GM13977 (cell line): ENCODE measurements around the gene CASZ1.

ENCODE experiments used
- DNase-seq: peaks from one replicate; pipeline ENCODE4 v3.0.0; 2012; ENCODE audit warnings: low spot score
- in situ Hi-C: fragments of 300-500 bp; cut with MboI; formaldehyde crosslinking; loops from one replicate; pipeline ENCODE4 v1.12.0; 2022; ENCODE audit warnings: low sequenced_read_pairs, low pct_unique_long_range_greater_than_20kb, mixed read lengths, inconsistent platforms; ENCODE audit not compliant: unreplicated experiment
- TF ChIP-seq, protein P1 (sequence below): IDR thresholded peaks from 2 replicates; pipeline ENCODE4 v1.5.1; 2012; ENCODE audit warnings: mild to moderate bottlenecking, control low read depth; ENCODE audit not compliant: insufficient read depth; ENCODE audit errors: extremely low read depth, missing control alignments

CASZ1 gene

DNA sequence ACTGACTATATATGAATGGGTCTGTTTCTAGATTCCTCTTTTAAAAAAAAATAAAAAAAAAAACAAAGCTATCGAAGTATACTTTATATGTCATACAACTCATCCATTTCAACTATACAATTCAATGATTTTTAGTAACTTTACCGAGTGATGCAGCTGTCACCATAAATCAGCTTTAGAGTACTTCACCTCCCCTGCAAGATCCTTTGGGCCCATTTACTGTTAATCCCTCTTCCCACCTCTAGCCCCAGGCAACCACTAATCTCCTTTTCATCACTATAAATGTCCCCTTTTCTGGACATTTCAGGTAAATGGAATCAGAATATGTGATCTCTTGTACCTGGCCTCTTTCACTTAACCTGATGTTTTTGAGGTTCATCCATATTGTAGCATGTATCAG lies 187.8 kb downstream of the CASZ1 start:
- in situ Hi-C loops: no loop called here
- DNase-seq: no peak

DNA sequence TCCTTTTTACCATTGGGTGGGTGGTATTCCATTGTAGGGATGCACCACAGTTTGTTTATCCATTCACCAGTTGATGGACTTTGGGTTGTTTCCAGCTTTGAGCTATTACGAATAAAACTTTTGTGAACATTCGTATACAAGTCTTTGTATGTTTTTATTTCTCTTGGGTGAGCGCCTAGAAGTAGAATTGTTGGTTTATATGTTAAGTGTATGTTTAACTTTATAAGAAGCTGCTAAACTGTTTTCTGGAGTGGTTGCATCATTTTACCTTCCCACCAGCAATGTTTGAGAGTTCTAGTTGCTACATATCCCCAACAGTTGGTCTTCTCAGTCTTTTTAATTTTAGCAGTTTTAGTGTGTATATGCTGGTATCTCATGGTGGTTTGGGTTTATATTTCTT lies 189.2 kb downstream of the CASZ1 start:
- TF ChIP-seq, protein P1, sequence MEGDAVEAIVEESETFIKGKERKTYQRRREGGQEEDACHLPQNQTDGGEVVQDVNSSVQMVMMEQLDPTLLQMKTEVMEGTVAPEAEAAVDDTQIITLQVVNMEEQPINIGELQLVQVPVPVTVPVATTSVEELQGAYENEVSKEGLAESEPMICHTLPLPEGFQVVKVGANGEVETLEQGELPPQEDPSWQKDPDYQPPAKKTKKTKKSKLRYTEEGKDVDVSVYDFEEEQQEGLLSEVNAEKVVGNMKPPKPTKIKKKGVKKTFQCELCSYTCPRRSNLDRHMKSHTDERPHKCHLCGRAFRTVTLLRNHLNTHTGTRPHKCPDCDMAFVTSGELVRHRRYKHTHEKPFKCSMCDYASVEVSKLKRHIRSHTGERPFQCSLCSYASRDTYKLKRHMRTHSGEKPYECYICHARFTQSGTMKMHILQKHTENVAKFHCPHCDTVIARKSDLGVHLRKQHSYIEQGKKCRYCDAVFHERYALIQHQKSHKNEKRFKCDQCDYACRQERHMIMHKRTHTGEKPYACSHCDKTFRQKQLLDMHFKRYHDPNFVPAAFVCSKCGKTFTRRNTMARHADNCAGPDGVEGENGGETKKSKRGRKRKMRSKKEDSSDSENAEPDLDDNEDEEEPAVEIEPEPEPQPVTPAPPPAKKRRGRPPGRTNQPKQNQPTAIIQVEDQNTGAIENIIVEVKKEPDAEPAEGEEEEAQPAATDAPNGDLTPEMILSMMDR: no peak
- in situ Hi-C loops: no loop called here
- no peak for DNase-seq

More for the DNA sequence above, 187.8 kb downstream of the CASZ1 start:
- TF ChIP-seq, protein P1: no peak

DNA sequence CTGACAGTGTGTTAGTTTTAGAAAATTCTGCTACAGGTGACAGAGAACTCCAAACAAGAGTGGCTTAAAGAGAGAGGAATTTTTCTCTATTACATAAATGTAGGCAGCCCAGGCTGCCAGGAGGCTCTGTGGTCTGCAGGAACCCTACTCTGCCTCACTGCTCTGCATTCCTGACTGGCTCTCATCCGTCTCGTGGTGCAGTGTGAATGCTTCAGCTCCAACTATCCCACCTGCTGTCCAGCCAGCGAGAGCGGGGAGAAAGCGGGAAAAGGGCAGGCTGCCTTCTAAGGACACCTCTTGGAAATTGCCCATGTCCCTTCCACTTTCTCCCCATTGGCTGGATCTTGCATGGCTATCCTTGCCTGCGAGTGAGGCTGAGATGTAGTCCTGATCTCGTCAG lies 190.4 kb downstream of the CASZ1 start:
- in situ Hi-C loops: no loop called here
- no peak for DNase-seq
- TF ChIP-seq, protein P1: no peak

DNA sequence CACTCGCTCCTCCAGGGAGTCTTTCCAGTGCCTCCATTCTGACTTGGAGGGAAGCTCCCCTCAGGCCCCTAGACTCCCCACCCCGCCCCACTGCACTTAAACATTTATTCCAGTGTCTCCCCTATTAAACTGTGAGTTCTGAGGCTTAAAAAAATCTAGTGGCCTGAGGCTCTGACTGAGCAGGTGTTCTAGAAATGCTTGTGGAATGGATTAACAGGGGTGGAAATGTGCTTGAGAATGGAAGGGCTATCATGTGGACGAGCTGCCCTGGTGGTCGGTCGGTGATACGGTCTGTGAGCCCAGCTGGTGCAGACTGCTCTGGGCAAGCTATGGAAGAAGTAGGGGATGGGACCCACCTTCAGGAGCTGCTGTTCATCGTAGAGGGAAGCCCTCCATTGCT lies 191.5 kb downstream of the CASZ1 start:
- TF ChIP-seq, protein P1: no peak
- DNase-seq: no peak
- in situ Hi-C loops: no loop called here

DNA sequence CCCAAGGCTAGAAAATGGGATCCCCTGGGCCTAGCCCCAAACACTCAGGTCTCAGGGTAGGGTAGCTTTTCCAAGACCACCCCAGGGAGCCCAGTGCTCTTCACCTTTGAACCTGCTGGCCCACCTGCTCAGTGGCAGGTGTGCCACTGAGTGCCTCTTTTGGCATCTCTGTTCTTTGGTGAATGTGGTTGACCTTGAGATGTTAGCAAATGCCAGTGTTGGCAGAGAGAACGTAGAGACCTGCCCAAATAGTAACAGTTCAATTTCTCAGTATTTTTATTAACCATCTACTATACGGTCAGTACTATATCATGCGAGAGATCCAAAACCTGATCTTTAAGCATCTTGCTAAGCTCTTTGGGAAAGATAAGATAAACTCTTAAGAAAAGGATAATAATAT lies 193.5 kb downstream of the CASZ1 start:
- DNase-seq: no peak
- TF ChIP-seq, protein P1: no peak
- in situ Hi-C loops: no loop called here

DNA sequence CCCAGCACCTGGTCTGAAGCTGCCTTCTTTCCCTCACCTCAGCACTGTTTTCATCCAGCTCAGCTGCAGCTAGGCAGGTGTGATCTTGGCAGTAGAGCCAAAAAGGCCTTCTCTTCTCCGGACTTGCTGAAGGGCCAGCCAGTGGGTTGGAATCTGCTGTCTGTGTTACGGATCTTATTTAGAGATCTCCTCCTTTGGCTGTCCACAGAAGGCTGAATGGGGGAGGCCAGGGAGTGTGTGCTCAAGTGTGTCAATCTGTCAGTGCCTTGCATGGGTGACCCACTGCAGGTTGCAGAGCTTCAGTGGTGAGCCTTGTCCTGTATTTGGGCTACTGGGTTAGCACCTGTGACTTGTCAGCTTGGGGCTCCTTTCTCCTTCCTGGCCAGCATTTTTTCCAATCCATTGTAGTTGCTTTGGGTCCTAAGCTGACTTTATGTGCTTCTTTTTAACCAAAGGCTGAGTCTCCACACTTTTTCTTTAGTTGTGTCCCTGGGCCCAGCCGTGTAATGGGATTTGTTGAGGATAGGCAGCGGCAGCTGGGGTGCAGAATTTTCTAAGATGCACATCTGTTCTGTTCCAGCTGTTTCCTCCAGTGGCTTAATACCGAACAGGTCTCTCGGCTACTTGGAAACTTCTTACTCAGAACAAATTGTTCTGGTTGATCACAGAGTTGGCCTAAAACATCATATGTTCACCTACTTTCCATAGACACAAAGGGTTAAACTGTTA lies 194.9 kb downstream of the CASZ1 start:
- no peak for DNase-seq
- in situ Hi-C loops: no loop called here

More for the DNA sequence above, 194.9 kb downstream of the CASZ1 start:
- TF ChIP-seq, protein P1: no peak
